ENCODE data around the gene FILIP1.

FILIP1 gene

DNA sequence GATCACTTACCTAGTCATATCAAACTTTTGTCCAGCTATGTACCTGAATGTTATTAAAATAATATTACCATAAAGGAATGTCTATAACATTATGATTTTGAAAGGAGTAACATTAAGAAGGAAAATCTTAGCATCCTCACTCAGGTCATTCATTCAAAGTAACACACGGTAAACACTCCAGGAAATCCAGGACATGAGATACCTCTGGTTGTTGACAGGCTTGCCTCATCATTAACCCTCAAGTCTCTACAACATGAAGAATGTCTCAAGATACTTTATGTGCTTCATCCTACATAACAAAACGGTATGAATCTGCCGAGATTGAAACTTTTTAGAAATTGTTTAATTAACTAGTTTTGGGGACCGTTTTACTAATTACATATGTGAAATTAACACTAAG lies 690 bp upstream of the FILIP1 start:
- no peak for DNase-seq

DNA sequence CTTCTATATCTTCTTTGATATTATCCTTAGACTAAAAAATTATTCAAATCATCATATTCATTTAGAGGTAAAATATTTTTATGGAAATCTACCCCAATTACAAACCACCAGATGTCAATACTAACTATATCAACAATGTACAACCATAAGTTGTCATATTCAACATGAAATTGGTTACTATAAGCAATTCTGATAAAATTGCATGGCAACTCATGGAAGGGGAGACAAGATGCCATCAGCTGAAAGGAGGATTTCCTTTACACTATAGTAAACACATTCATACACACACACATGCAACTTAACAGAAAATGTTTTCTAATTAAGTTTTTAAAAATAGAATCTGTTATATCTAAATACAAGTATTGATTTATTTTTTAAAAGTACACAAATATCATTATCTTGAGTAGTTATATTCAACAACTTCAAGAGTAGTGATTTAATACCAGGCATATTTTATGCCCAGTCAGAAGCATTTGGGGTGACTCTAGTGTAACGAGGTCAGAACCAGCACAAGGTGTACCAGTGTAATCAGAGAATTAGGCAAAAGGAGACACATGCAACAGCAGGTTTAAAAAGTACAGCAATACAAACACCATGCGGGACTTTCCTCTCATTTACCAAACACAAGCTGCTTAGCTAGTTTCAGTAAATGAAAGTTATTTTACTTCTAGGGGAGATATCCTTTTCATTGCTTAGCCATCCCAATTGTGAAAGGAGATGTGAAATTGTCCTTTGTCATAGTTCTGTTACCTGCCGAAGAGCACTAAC lies 1.0 kb downstream of the FILIP1 start:
- DNase-seq: no peak

DNA sequence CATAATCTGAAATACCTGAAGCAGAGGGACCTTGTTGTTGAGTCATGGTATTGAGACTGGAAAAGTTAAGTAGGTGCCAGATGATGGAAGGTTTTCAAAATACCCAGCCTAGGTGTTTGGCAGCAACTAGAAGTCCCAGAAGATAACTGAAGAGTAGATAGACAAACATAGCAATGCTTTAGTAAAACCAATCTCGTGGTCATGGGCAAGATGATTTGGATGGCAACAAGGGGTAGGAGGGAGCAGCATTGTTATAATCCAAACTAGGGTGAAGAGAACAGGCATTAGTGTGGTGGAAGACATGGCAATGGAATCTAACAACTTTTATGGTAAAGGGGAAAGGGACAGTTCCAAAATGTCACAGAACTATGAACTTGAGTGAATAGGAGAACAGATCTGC lies 2.3 kb downstream of the FILIP1 start:
- no peak for DNase-seq

DNA sequence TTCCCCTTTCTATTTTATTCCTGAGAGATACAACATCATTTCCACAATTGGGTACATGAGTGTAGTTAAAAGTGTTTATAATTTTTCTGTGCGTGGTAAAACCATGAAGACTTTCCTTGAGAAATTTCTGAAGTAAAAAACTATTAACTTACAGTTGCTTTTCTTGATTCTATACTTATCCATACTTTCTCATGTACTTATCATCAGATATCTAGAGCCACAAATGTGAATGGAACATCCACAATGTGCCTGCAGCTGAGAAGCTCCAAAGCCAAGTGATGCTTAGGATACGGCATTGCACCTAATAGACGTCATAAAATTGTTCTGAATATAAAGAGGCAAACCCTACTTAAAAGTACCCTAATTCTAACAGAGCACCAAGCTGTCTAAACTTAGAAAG lies 2.9 kb downstream of the FILIP1 start:
- no peak for DNase-seq

DNA sequence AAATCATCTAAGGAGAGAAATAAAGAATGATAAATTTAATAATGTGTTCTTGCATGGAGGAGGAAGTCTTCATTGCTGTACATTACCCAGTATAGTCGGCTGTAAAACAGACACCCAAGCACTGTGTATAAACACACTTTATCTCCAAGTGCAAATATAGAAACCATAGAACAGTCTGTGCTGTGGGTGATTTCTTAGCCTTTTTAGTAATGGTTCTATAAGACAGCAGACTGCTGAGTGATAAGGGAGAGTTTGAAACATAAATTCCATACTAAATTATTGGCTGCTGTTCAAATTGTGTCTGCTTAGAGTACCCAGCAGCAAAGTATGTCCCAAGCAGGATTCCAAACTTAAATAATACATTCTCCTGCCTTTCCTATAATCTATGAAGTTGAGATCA lies 4.6 kb downstream of the FILIP1 start:
- DNase-seq: no peak

DNA sequence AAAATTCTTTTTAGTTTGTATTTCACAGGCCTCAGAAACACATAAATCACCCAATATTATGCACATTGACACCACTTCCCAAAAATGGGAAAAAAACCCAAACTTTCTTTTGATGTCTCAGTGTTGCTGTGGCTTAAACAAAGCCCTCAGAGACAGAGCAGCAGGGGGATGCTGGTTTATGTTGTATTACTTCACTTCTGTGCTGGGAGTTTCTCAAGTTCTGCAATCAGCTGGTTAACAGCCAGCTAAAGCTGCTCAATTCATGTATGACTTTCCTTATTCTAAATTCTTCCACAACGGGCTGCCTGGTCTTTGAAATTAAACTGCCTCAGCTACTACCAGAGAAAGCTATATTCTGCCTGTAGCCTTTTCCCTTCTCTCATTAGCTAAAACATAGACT lies 5.6 kb downstream of the FILIP1 start:
- no peak for DNase-seq

DNA sequence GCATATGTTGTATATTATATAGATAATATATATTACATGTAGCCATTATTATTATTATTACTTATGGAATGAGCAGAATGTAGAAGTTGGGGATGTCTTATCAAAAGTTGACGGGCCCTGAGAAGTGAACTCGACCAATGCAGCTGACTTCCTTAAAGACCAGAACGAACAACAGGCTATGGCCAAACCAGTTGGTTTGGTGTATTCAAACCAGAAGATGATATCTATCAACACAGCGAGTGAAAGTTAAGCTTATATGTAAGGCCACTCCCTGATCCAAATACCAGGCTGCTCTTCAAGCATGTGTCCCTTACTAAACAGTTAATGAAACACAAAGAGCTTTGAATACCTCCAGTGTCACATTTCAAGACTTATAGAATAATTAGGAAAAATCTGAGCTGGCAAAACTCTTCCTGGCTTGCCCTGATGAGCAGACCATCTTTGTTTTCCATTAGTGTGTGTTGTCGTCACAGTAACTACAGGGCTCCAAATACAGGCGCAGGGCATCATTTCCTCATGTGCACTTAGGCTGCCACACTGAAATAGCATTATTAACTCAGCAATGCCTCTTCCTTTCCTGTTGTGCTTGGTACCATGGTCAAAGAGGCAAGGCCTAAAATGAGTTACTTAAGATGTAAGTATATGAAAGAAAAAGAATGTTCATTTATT lies 6.6 kb downstream of the FILIP1 start:
- no peak for DNase-seq

DNA sequence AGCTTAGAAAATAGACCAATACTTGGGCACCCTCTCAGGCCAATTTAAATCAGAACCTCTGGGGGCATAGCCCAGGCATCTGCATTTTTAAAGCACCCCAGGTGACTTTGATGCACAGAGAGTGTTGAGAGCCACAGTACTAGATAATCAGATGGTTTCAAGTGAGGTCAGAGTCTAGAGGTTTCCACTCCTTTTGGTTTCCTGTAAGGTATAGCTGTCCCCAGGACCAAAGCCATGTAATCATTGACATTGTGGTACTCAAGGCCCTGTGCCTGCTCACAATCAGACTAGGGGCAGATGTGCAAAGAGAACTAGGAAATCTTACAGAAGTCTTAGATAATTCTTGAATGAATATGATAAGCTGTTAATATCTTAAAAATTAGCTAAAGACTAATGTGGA lies 9.1 kb downstream of the FILIP1 start:
- no peak for DNase-seq

DNA sequence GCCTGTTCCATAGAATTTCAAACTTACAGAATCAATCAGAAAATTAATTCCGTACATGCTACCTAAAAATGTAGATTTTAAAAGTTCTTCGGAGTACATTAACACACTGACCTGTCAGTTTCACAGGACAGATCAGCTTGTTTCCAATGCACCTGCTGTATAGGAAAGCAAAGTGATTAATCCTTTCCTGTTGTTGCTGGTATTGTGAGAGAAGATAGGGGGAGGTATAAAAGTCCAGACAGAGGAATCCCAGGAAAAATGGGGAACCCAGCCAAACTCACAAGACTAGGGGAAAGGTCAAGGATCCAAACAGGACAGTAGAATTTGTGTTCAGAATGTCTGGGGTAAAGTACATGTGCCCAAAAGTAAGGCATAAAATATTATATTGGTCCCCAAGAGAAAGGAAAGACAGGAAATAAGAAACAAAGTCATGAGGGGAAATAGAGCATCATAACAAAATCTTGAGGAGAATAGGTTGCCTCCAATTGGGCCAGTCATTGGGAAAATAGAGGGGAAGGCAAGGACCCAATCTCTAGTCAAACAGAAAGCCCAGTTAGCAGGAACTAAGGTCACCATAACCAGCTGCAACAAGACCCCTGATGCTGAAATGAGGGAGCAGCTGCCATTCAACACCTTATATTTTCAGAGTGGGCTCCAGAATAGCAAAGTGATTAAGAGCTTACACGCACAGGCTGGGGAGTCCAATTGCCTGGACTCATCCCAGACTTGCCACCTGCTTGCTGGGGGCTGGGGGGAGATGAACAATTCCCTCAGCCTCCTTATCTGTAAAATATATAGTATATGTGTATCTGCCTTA lies 10.3 kb downstream of the FILIP1 start:
- DNase-seq: no peak

DNA sequence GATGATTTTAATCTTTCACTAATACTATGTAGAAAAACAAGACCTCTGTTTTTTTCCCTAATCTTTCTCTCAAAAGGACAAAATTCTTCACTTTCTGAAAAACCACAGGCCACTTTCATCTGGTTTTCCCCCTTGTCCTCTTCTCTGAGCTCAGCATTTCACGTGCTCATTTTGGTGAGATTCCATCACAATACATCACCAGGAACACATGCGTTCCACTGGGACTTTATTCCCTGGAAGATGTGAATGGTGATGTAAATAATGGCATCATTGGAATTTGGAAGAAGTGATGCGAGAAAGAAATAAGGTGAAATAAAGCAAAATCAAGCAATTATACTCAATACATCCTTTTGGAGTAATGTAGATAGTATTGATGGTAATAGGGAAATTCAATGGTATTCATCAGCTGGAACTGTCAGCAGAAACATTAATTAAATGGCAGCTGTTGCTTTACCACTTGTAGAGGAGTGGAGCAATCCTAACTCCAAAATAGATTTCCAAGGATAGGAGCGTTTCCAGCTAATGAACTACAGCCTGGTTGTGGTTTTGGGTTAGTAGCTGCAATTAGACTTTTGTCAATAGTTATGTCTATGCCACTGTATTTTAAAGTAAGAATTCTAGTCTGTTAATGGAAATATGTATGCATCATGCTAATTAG lies 11.5 kb downstream of the FILIP1 start:
- no peak for DNase-seq

DNA sequence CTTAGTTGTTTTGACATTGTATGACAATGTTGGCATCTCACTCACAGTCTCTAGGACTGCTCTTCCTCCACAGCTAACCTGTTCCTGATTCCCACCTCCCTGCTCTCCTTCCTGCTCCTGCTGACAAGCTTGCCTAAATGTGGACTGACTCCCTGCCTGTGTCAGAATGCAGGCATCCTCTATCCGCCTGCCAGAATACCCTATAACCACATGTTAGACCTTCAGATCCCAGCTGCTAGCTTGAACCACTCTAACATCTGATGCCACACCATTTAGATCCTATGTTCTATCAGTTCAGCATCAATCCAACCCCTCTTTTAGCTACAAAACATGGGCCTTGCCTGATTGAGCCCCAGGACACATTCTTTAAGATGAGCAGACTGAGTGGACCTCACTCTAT lies 12.2 kb downstream of the FILIP1 start:
- no peak for DNase-seq

DNA sequence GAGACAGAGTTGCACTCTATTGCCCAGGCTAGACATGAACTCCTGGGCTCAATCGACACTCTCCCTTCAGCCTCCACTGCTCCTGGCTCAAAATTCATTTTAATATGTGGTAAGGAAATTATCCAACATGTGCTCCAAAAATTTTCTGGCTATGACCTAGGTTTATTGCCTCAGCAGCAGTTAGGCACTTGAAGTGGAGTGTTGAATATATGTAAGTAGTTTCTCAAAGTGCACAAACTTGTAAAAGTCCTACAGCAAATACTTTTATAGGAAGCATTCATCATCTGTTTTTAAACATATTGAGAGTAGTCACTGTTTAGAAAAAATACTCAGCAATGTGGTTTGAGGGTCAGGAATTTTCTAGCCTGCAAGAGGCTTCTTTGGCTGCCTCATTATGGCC lies 13.2 kb downstream of the FILIP1 start:
- no peak for DNase-seq

DNA sequence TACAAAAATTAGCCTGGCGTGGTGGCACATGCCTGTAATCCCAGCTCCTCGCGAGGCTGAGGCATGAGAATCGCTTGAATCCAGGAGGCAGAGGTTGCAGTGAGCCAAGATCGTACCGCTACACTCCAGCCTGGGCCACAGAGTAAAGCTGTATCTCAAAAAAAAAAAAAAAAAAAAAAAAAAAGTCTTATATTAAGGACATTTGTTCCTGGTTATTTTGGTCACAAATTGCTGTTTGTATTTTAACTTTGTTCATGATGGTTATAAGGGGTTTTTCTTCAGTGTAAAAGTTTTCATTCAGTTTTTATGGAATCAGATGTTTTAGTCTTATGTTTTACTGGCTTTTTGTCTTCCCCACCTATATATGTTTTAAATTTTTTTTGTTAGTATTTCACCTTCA lies 13.9 kb downstream of the FILIP1 start:
- no peak for DNase-seq

DNA sequence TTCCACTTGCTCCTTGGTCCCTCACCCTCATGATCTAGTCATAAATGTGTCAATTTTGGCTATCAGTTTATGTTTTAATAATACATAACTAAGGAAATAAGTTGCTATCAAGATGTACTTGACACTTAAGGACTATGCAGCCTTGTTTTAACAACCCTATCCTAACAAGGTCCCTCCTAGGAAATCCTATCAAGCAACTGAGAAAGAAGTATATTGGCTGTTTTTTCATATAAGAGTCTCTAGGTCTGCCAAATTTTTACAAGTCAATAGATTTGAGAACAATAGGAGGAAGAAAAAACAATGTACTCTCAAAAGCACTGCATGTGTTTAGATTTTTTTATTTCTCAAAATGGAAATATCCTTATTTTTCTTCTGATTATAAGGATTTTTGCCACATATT lies 14.7 kb downstream of the FILIP1 start:
- no peak for DNase-seq

DNA sequence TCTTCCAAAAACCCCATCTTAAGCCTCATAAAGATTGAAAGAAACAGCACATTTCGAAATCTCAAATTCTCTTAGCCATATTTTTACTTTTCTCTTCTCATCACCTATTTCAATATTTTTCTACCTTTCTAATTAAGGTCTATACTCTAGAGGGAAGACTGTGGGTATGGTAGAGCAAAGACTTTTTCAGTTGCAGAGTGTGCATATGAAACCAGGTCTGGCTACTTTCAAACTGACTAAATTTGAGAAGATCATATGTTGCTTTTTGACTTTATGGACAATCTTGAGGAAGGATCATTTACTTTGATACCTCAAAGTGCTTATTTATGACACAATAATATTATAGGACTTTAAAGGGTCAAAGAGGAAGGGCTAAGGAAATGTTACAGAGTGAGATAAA lies 20.7 kb downstream of the FILIP1 start:
- no peak for DNase-seq

DNA sequence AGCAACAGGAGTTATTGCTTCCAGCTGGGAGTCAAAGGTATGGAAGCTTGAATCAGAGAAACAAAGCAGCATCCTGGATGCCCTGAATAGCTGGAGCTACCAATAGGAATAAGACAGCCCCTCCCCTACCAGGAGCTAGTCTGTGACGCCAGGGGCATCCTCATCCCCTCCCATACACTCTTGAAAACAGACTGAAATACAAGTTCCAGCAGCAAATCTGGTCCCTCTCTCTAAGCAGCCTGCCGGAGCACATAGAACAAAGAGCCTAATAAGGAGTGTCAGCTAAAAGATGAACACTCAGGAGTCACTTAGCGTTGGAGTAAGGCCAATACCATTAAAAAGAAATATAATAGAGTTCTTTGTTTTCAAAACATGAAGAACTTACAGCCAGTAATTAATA lies 25.6 kb downstream of the FILIP1 start:
- no peak for DNase-seq

DNA sequence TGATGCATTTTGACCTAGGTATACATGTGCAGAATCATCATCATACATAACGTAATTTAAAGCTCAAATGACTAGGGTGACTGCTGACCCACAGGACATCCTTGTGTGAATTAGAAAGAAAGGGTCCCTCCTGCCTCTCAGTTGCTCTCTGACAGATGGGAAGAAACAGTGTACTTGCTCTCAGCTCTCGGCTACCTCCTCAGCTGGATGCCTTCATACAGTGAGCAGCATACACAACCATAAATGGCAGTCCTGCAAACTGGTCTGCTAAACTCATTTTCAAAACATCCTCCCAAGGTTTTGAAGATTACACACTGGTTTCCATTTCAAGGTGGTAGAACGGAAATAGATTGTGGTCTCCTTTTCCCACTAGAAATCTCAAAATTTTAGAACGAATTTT lies 26.3 kb downstream of the FILIP1 start:
- DNase-seq: no peak

DNA sequence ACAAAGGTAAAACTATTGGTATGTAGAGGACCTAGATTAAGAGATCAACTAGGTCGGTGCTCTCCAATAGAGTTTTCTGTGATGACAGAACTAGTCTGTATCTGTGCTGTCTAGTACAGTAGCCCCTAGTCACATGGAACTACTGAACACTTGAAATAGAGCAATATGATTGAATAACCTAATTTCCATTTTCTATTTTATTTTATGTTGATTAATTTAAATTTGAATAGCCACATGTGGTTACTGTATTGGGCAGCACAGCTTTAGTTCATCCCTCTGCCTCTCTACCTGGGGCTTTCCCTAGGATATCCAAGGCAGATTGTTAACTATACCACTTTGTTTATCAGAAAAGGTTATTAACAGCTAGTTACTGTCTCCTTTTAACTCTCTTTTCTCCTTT lies 27.0 kb downstream of the FILIP1 start:
- DNase-seq: no peak

DNA sequence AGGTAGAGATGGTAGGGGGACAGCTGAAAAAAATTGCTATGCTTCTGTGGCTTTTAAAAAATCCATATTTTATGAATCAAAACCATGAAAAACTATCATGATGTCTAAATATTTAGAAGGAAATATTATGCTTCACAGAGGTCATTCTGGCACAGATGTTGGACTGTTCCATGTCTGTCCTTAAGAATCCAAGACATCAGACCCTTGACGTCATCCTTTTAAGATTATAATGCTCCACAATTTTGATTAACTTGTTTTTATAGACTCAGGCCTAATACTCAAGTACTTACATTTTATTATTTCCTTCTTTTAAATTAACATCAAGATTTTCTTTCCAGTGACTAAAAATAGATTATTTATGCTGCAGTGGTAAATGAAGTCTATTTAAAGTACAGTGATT lies 29.7 kb downstream of the FILIP1 start:
- no peak for DNase-seq

DNA sequence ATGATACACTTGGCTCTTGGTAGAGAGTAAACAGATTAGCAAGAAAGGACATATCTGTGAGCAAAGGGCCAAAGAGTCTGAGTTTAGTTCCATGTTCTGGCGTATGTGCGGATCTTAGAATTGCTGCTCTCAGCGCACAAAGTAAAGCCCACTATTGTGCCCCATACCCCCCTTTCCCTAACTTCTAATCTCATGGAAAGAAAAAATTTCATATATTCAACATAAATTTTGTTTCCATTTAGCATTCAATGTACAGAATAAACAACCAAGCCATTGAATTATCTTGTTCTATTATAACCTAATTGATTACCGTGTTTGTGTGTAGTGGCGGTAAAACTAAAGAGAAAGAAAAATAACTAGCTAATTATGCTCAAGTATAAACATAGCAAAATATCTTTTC lies 30.5 kb downstream of the FILIP1 start:
- DNase-seq: no peak

DNA sequence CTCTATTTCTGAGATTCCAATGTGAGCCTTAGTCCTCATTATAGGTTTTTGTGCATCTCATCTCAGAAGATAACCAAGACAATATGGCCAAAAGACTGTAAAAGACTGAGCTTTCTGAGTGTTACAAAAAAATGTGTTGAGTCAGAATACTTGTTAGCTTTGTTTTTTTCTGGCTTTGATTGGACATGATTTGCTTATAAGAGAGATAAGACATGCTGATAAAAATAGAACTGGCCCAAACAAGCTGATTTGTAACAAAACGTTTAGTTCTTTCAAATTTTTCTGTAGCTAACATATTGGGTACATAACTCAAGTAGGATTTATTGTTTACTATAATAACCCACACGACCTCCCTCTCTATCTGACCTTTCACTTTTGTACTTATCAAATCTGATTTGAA lies 32.9 kb downstream of the FILIP1 start:
- DNase-seq: no peak

DNA sequence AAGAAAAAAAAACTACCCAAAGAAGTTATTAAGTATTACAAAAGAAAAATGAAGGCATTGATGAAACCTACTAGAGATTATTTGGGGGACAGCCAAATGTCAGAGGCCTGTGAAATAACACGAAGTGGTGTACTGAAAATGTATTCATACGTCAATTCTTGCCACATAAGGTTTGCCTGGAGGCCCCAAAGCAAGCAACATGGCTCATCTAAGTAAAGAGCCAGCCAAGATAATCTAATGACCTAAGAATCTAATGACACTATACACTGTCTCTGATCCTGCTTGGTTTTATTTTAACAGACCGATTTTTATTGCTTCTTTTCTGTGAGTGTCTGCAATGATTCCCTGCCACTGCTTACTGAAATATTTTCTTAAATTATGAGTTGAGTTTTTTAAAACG lies 34.7 kb downstream of the FILIP1 start:
- DNase-seq: no peak

DNA sequence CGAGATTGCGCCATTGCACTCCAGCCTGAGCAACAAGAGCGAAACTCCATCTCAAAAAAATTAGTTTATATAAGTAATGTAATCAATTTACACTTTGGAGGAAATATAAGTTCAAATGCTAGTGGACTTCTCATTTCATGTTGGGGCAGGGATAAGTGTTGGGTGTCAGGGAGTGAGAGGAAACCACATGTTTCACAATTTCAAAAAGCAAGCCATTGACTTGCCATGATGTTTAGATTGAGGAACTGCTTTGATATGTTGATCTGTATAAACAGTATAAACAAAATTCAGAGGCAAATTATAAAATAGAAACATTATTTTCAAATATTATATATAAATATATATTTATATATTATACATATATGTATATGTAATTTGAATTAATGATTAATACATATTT lies 42.7 kb downstream of the FILIP1 start:
- DNase-seq: no peak
